H9 (cell line): ENCODE results near the gene HLA-DOB. TPM values are rescaled to one million over a fixed set of nuclear protein-coding genes. Genes with fewer than 3 reads are reported as not detected.

ENCODE experiments used
- DNase-seq: peaks from one replicate; pipeline ENCODE4 v3.0.0-alpha.2; 2017
- H2AFZ ChIP-seq: one replicate; pipeline ENCODE4 v1.6.1; 2013; ENCODE audit warnings: mild to moderate bottlenecking, low read length, control low read depth, moderate library complexity
- H2AK5ac ChIP-seq: 2 replicates; pipeline ENCODE4 v1.6.1; 2013; ENCODE audit warnings: low read length, control low read depth, mixed read lengths; ENCODE audit not compliant: insufficient read length
- H2BK120ac ChIP-seq: one replicate; pipeline ENCODE4 v1.6.1; 2013; ENCODE audit warnings: low read depth, mild to moderate bottlenecking, low read length, control low read depth, inconsistent platforms; ENCODE audit not compliant: poor library complexity, severe bottlenecking
- H2BK12ac ChIP-seq: 2 replicates; pipeline ENCODE4 v1.6.1; 2013; ENCODE audit warnings: low read length, control low read depth, mixed read lengths, low read depth; ENCODE audit not compliant: insufficient read length
- H2BK15ac ChIP-seq: 2 replicates; pipeline ENCODE4 v1.6.1; 2013; ENCODE audit warnings: low read depth, low read length, control low read depth
- H2BK20ac ChIP-seq: one replicate; pipeline ENCODE4 v1.6.1; 2013; ENCODE audit warnings: low read depth, mild to moderate bottlenecking, low read length, control low read depth, inconsistent platforms; ENCODE audit not compliant: poor library complexity, severe bottlenecking
- H2BK5ac ChIP-seq: 2 replicates; pipeline ENCODE4 v1.6.1; 2013; ENCODE audit warnings: low read length, control low read depth, mixed read lengths; ENCODE audit not compliant: insufficient read length
- H3K14ac ChIP-seq: 2 replicates; pipeline ENCODE4 v1.6.1; 2013; ENCODE audit warnings: low read length, control low read depth; ENCODE audit not compliant: insufficient read depth
- H3K18ac ChIP-seq: 2 replicates; pipeline ENCODE4 v1.6.1; 2013; ENCODE audit warnings: low read depth, mild to moderate bottlenecking, mixed read lengths, low read length, control low read depth; ENCODE audit not compliant: insufficient read length
- H3K23ac ChIP-seq: 2 replicates; pipeline ENCODE4 v1.6.1; 2013; ENCODE audit warnings: low read length, control low read depth, mixed read lengths, low read depth; ENCODE audit not compliant: insufficient read length
- H3K23me2 ChIP-seq: 2 replicates; pipeline ENCODE4 v1.6.1; 2013; ENCODE audit warnings: low read depth, mild to moderate bottlenecking, mixed read lengths, low read length, control low read depth; ENCODE audit not compliant: insufficient read length, poor library complexity, severe bottlenecking
- H3K27ac ChIP-seq: 2 replicates; pipeline ENCODE4 v1.5.1; 2013; ENCODE audit warnings: low read length, control low read depth, mixed read lengths, low read depth; ENCODE audit not compliant: insufficient read length
- H3K27me3 ChIP-seq: 2 replicates; pipeline ENCODE4 v1.6.1; 2013; ENCODE audit warnings: low read length, control low read depth, inconsistent platforms; ENCODE audit not compliant: insufficient read depth
- H3K4ac ChIP-seq: 2 replicates; pipeline ENCODE4 v1.6.1; 2013; ENCODE audit warnings: low read depth, mild to moderate bottlenecking, control low read depth, inconsistent platforms, low read length, moderate library complexity
- H3K4me1 ChIP-seq: 2 replicates; pipeline ENCODE4 v1.6.1; 2013; ENCODE audit warnings: low read length, control low read depth, inconsistent platforms; ENCODE audit not compliant: insufficient read depth
- H3K4me2 ChIP-seq: 2 replicates; pipeline ENCODE4 v1.6.1; 2013; ENCODE audit warnings: low read length, control low read depth, mixed read lengths; ENCODE audit not compliant: insufficient read length, insufficient read depth
- H3K56ac ChIP-seq: 2 replicates; pipeline ENCODE4 v1.6.1; 2013; ENCODE audit warnings: low read depth, mild to moderate bottlenecking, mixed read lengths, low read length, control low read depth; ENCODE audit not compliant: insufficient read length
- H3K79me1 ChIP-seq: 2 replicates; pipeline ENCODE4 v1.6.1; 2013; ENCODE audit warnings: low read depth, mild to moderate bottlenecking, moderate library complexity, low read length, control low read depth, inconsistent platforms; ENCODE audit not compliant: insufficient read depth, poor library complexity, severe bottlenecking
- H3K79me2 ChIP-seq: 2 replicates; pipeline ENCODE4 v1.6.1; 2013; ENCODE audit warnings: low read length, control low read depth, inconsistent platforms; ENCODE audit not compliant: insufficient read depth
- H3K9ac ChIP-seq: 2 replicates; pipeline ENCODE4 v1.6.1; 2013; ENCODE audit warnings: low read length, control low read depth, mixed read lengths; ENCODE audit not compliant: insufficient read length; ENCODE audit errors: extremely low read depth
- H3K9me3 ChIP-seq: one replicate; pipeline ENCODE4 v1.6.1; 2013; ENCODE audit warnings: low read depth, low read length, inconsistent platforms; ENCODE audit not compliant: control insufficient read depth
- H3T11ph ChIP-seq: one replicate; pipeline ENCODE4 v1.6.1; 2013; ENCODE audit warnings: mild to moderate bottlenecking, low read length, control low read depth, inconsistent platforms
- H4K20me1 ChIP-seq: one replicate; pipeline ENCODE4 v1.6.1; 2013; ENCODE audit not compliant: control insufficient read depth, insufficient read length, insufficient read depth
- H4K5ac ChIP-seq: 2 replicates; pipeline ENCODE4 v1.6.1; 2013; ENCODE audit warnings: low read depth, mild to moderate bottlenecking, mixed read lengths, low read length, control low read depth; ENCODE audit not compliant: insufficient read length
- H4K8ac ChIP-seq: replicated peaks from 2 replicates; pipeline ENCODE4 v1.6.1; 2013; ENCODE audit warnings: low read length, control low read depth, mixed read lengths, low read depth; ENCODE audit not compliant: insufficient read length
- H4K91ac ChIP-seq: 2 replicates; pipeline ENCODE4 v1.6.1; 2013; ENCODE audit warnings: low read depth, mild to moderate bottlenecking, moderate library complexity, mixed read lengths, low read length, control low read depth; ENCODE audit not compliant: insufficient read length
- H3K27ac Mint-ChIP-seq, 3 experiments: 2 replicates in 2 of 3; 3 replicates in 1 of 3; pipeline ENCODE4 v1.8.0; 2020 to 2021; ENCODE audit warnings: mixed read lengths in 3 of 3, mild to moderate bottlenecking in 1 of 3, moderate library complexity in 1 of 3
- H3K27me3 Mint-ChIP-seq: 2 replicates; pipeline ENCODE4 v1.8.0; 2021; ENCODE audit warnings: low read depth, mild to moderate bottlenecking, moderate library complexity, mixed read lengths
- H3K36me3 Mint-ChIP-seq, 3 experiments: 2 replicates in 2 of 3; 3 replicates in 1 of 3; pipeline ENCODE4 v1.8.0; 2020 to 2021; ENCODE audit warnings: low read depth in 3 of 3, mixed read lengths in 3 of 3; ENCODE audit not compliant: insufficient read depth in 1 of 3
- H3K4me1 Mint-ChIP-seq, 2 experiments: 2 replicates each; pipeline ENCODE4 v1.8.0; 2020; ENCODE audit warnings: mixed read lengths in 2 of 2
- H3K4me3 Mint-ChIP-seq, 2 experiments: 2 replicates in 1 of 2; 3 replicates in 1 of 2; pipeline ENCODE4 v1.8.0; 2020 to 2021; ENCODE audit warnings: mild to moderate bottlenecking in 2 of 2, mixed read lengths in 2 of 2, moderate library complexity in 1 of 2
- H3K9me3 Mint-ChIP-seq, 2 experiments: 2 replicates in 1 of 2; 3 replicates in 1 of 2; pipeline ENCODE4 v1.8.0; 2020; ENCODE audit warnings: mild to moderate bottlenecking in 2 of 2, mixed read lengths in 2 of 2, moderate library complexity in 1 of 2
- CTCF ChIP-seq: fragments of 200-600 bp; sonication (generic); conservative IDR thresholded peaks from 3 replicates; pipeline ENCODE4 v1.8.0; 2021; ENCODE audit warnings: antibody characterized with exemption, mild to moderate bottlenecking
- WGBS: extraction: QIAGEN DNeasy Blood & Tissue Kit; methylation state at CpG from one replicate; pipeline ENCODE4 v1.1.7; 2013; ENCODE audit warnings: missing lambda C conversion rate, low lambda C conversion rate, mixed read lengths; ENCODE audit not compliant: insufficient read length; ENCODE audit errors: extremely low coverage; 5-methylcytosine and 5-hydroxymethylcytosine counted together
- total RNA-seq: library from RNA; stranded (reverse); gene quantifications from 2 replicates; pipeline ENCODE4 v1.2.1, GENCODE V29; 2021

Gene HLA-DOB
- total RNA-seq, 1 experiment from 2014 or later, result 0.20 TPM

- H4K91ac ChIP-seq, result no peak overlapping the region
- H2BK20ac ChIP-seq, result no peak overlapping the region
- no peaks in the 10 kb centered on the region for H4K20me1 ChIP-seq
- Mint-ChIP-seq H3K27me3 (peaks cover 12% of the 10 kb centered on the region), H3K9me3 (no peaks in the 10 kb centered on the region), H3K36me3 (peaks cover 5 to 23% (median 6%) of the 10 kb centered on the region in 3 experiments; a peak in 6 of 7 replicates), H3K27ac (no peak overlapping the region), H3K4me3 (peak overlapping the region; percentile 80 to 86), H3K4me1 (peaks cover 5 to 18% of the 10 kb centered on the region in 2 experiments)
- no peak overlapping the region for H3K23ac ChIP-seq
- no peak overlapping the region for H2AK5ac ChIP-seq
- H3K18ac ChIP-seq, result peak overlapping the region; percentile 62
- no peak overlapping the region for H3K4ac ChIP-seq
- H3K4me2 ChIP-seq, result peak overlapping the region; percentile 50
- peaks cover 6% of the 10 kb centered on the region for H3K23me2 ChIP-seq
- TF ChIP-seq CTCF, result no peak
- peaks cover 4% of the 10 kb centered on the region; the same call in 1 of the 2 replicates for H3K4me1 ChIP-seq
- no peak overlapping the region for H2BK5ac ChIP-seq
- H3K14ac ChIP-seq, result no peak overlapping the region; the same call in none of the 2 replicates
- no peaks in the 10 kb centered on the region for H3K27me3 ChIP-seq
- H4K5ac ChIP-seq, result no peak overlapping the region
- no peak overlapping the region for H2BK120ac ChIP-seq
- H3K56ac ChIP-seq, result no peak overlapping the region
- H3K9ac ChIP-seq, result no peak overlapping the region
- no peaks in the 10 kb centered on the region for H3K9me3 ChIP-seq
- no peak overlapping the region for H2BK15ac ChIP-seq
- no peak overlapping the region for H4K8ac ChIP-seq
- no peak overlapping the region for H3T11ph ChIP-seq
- H3K79me2 ChIP-seq, result no peaks in the 10 kb centered on the region
- H2BK12ac ChIP-seq, result no peak overlapping the region
- DNase-seq, result no peak
- no peaks in the 10 kb centered on the region for H3K79me1 ChIP-seq
- no peak overlapping the region for H2AFZ ChIP-seq
- no CpG with 5 or more reads among the region's 12 CpGs for WGBS
- H3K27ac ChIP-seq, result no peak overlapping the region
Measured at GRCh38 chr6:32837651-32838113, 20.9 kb upstream of the HLA-DOB start.
